ENCODE measurements around the gene LRRC8E.
"Not testable (repeated sequence)": the region's sequence is repeated elsewhere in the genome, so short reads cannot be mapped to it uniquely, and the experiment has no call there.

LRRC8E gene

GRCh38 chr19:7921967-7922835, 33.9 kb downstream of the LRRC8E start:
- no peak for DNase-seq

DNA sequence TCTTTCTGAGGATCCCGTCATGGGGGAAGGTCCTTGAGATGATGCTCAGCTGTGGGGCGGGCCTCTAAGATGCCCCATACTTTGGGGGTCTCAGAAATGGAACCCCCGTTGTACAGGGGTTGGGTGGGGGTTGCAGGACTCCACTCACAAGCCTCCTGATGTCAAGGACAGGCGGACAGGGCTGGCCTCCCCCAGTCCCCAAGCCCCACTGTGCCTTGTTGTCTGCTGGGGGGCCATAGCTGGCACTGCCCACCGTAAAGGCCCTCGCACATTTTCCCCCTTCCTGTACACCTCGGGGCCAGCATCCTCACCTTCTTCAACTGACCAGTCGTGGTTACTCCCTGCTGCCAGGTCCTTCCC, 34.5 kb downstream of the LRRC8E start:
- no peak for DNase-seq

DNA sequence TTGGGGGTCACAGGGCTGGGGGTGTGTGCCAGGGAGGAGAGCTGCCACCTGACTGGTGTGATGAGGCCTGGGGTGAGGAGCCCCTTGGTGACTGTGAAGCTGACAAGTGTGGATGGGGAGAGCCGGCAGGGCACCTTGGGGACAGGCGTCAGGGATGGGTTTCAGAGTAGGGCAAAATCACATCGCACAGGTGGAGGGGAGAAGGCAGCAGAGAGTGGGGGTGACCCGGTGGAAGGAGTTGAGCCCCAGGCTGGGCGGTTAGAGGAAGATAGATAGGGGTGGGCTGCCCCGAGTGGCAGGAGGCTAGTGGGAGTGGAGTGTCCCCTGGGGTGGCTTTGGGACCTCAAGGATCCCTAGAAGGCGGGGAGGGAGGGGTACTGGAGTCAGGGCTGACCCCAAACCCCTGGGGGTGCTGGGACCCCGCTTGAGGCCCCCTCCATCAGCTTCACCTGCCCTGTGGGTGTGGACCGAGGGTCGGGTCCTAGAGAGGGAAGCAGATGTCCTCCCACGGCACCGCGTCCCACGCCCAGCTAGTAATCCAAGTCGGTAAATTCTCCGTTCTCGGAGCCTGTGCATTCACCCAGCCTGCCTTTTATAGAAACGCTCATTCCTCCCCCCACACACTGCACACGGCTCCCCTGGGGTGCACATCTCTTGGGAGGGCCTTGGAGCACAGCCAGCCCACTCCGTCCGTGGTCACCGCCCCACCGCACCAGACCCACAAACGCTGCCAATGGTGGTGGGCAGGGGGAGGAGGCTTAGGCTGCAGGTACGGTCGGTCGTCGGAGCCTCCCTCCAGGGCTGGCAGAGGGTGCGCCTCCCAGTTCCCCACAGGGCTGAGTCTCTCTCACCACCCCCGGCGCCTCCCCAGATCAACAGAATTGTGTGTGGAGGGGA, 35.2 kb downstream of the LRRC8E start:
- no peak for DNase-seq

- no peak for DNase-seq
These were observed 35.9 kb downstream of the LRRC8E start for GRCh38 chr19:7924241-7924640.

GRCh38 chr19:7924651-7925170, 36.4 kb downstream of the LRRC8E start:
- DNase-seq: no peak

DNA sequence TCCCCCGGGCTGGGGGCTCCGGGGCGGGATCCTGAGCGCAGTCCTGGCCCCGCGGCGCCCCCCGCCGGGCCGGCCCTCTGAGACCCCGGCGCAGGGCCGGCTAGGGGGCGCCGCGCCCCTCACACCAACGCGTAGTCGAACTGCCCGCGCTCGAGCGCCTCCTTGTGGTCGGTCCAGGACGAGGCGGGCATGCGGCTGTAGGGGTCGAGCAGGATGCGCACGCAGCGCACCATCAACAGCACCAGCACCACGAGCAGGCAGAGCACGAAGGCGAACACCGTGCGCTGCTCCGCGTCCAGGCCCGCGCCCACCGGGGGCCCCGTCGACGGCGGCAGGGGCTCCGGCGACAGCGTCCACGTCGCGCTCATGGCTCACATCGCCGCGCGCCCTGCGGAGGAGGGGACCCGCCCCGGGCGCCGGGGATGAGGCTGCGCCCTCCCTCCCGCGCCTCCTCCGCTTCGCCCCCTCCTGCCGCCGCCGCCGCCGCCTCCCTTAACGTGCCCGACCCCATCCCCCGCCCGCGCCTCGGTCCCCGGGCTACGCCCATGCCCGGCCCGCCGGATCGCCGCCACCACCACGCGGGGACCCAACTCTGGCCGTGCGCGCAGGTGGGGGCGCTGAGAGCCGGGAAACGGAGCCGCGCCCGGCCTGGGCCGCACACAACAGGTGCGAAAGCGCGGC, 37.0 kb downstream of the LRRC8E start:
- peak; percentile 89 for DNase-seq

GRCh38 chr19:7926021-7926726, 37.9 kb downstream of the LRRC8E start, which contains the start of gene CTXN1:
CTXN1 (minus strand) TSS chr19:7926135; CDS start chr19:7925538, 597 bp downstream.
- peak; percentile 81 for DNase-seq

DNA sequence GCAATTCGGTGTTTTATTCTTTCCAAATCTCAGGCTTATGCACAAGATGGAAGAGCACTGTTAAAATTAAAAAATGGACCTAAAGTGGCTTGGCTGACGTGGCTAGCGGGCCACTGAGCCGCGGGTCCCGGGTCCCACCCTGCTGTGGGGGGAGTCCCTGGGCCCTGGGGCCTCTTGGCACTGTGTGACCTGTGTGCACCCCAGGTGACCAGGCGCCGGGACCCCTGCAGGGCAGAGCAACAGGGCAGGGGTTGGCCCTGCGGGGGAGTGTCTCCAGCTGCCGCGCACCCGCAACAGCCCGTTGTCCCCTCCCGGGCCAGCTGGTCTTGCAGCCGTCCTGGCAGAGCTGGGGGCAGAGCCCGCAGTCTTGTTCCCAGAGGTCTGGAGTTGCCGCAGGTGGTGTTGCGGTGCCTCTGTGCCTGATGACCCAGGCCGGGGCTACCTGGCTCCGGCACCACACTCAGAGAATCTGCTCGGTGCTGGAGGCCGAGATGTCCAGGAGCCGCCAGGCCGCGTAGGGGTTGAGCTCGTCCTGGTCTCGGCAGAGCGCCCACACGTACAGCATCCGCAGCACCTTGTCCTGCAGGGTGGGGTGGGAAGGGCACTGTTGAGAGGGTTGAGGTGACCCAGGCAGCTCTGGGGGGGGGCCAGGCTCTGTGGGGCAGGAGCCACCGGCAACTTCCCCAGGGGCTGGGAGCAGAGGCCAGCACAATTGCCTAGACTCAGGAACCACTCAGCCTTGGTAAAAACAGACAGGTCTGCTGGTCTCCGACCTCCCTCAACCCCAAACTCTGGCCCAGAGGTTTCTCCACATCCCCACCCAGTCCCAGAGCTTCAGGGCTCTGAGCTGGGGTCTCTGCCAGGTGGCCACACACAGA, 38.7 kb downstream of the LRRC8E start:
- no peak for DNase-seq

- DNase-seq: no peak
These were observed 39.5 kb downstream of the LRRC8E start for GRCh38 chr19:7927605-7928333.

DNA sequence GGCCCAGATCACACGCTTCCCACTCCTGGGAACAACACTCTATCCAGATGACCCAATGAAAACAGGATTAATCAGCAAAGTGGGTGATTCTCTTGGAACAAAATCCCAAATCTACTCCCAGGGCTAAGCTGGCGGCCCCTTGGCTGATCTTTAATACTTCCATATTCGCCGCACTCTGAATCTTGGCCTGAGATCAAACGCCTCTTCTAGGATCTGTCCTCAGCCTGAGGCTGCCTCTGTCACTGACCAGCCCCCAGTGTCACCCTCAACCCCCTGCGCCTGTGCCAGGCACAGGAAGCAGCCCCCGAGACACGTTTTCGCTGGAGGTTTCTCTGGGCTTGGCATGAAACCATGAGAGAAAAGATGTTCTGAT, 40.0 kb downstream of the LRRC8E start:
- no peak for DNase-seq

GRCh38 chr19:7928741-7929701, 40.7 kb downstream of the LRRC8E start:
- peak; percentile 80 for DNase-seq

DNA sequence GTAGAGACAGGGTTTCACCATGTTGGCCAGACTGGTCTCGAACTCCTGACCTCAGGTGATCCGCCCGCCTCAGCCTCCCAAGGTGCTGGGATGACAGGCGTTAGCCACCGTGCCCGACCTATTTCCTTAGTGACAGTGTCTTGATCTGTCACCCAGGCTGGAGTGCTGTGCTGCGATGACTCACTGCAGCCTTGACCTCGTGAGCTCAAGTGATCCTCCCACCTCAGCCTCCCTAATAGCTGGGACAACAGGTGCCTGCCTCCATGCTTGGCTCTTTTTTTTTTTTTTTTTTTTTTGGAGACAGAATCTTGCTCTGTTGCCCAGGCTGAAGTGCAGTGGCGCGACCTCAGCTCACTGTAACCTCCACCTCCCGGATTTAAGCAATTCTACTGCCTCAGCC, 41.7 kb downstream of the LRRC8E start:
- not testable (repeated sequence) for DNase-seq

DNA sequence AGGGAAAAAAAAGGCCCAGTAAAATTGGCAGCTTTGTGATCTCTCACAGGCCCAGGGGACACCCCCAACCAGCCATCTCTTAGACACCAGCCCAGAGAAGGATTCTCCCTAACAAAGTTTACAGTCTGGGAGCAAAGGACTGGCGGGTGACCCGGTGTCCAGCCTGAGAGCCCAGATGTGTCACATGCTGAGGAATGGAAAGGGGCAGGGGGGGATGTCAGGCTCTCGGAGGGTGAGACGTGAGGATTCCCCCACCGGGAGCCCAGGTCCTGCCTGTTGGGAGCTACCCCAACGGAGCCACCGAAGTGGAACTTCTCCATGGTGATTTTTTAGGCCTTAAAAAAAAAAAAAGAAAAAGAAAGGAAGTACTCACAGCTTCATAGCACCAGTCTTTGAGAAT, 42.5 kb downstream of the LRRC8E start:
- no peak for DNase-seq

GRCh38 chr19:7931221-7932061, 43.1 kb downstream of the LRRC8E start:
- no peak for DNase-seq

- no peak for DNase-seq
These were observed 44.1 kb downstream of the LRRC8E start for GRCh38 chr19:7932276-7932929.

DNA sequence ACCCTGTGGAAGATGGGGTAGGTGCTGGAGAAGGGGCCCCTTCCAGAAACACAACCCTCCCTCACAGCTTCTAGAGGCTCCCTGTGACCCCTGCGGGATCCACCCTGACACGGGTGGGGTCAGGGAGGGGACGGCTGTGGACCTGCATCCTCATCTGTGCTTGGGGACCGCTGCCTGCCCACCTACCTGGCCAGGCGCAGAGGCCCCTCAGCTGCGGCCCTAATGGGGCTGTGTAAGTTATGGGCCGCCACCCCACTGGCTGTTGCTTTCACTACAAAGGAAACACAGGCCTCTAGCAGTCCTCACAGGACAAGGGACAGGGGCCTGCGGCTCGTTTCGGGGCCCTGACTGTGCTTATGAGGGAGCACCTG, 44.6 kb downstream of the LRRC8E start:
- no peak for DNase-seq

DNA sequence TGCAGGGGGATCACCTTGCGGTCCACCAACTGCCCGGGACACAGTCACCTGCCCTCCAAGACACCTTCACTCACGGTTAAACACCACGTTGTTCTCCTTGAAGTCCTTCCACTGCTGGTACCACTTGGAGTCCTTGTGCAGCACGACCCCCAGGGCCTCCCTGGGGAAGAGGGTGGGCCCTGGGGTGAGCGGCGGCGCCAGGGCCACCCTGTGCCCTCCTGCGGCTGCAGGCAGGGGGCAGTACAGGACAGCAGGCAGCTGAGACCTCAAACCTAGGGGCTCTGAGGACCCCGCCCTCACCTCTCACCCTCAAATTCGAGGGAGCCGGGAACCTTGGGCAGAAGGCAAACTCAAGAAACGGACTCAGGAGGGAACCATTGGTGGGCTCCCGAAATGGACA, 45.1 kb downstream of the LRRC8E start:
- DNase-seq: no peak
